ENCODE results near the gene SHC2. TPM values are rescaled to one million over a fixed set of nuclear protein-coding genes. Genes with fewer than 3 reads are reported as not detected.

The SHC2 gene
- total and polyA plus RNA-seq, 2 of the 8 experiments (the other 6 are each of a cell fraction or from before 2014, with no cell fraction given): 4.4 to 7.3 TPM

GRCh38 chr19:390386-391206, 70.2 kb downstream of the SHC2 start:
- Histone ChIP-seq H2BK20ac (ENCODE audit: low read length) (peak overlapping the region; percentile 61; the same call in 1 of the 2 replicates), H3K18ac (ENCODE audit: extremely low read depth, low read length) (no peak overlapping the region), H3K27me3 (replicated peaks in 1 of 4; ENCODE audit: control insufficient read depth in 3 of 4, extremely low read depth in 1 of 4, insufficient read depth in 3 of 4, low read length in 3 of 4) (no peaks in the 10 kb centered on the region), H3K36me3 (ENCODE audit: control insufficient read depth in 2 of 4, insufficient read depth in 4 of 4, low read length in 3 of 4) (no peaks in the 10 kb centered on the region), H3K79me1 (ENCODE audit: low read depth, low read length) (no peaks in the 10 kb centered on the region), H3K23me2 (ENCODE audit: low read depth, low read length) (peaks cover 17% of the 10 kb centered on the region), H2AK5ac (ENCODE audit: low read depth, low read length) (peak overlapping the region; percentile 90), H3K9ac (replicated peaks in 1 of 4; ENCODE audit: extremely low read depth in 1 of 4, low read depth in 3 of 4, low read length in 3 of 4) (no peak overlapping the region), H2AFZ (ENCODE audit: low read length) (no peak overlapping the region), H3K79me2 (ENCODE audit: control insufficient read depth in 1 of 2, insufficient read depth in 2 of 2, low read length in 2 of 2) (no peaks in the 10 kb centered on the region), H4K20me1 (replicated peaks in 1 of 2; ENCODE audit: control insufficient read depth in 1 of 2, insufficient read depth in 2 of 2, low read length in 2 of 2) (peaks cover 0 to 3% of the 10 kb centered on the region in 2 experiments), H2BK5ac (ENCODE audit: low read depth, low read length) (peak overlapping the region; percentile 24; the same call in 1 of the 2 replicates), H3K4me1 (replicated peaks in 1 of 4; ENCODE audit: control insufficient read depth in 3 of 4, insufficient read depth in 4 of 4, low read length in 3 of 4) (peaks cover 0 to 11% (median 3%) of the 10 kb centered on the region in 4 experiments; a peak in 5 of 7 replicates), H3K4me3 (ENCODE audit: extremely low read depth in 1 of 4, insufficient read depth in 2 of 4, low read depth in 3 of 4, low read length in 4 of 4) (no peak overlapping the region), H4K91ac (replicated peaks; ENCODE audit: insufficient read length, low read length) (peak overlapping the region; percentile 54), H3K14ac (ENCODE audit: insufficient read length) (no peak overlapping the region), H2BK120ac (replicated peaks; ENCODE audit: low read depth, low read length) (no peak overlapping the region), H3K56ac (replicated peaks; ENCODE audit: insufficient read length, low read depth, low read length) (no peak overlapping the region), H4K5ac (ENCODE audit: insufficient read length, low read depth, low read length) (no peak overlapping the region), H3K27ac (ENCODE audit: low read depth, low read length) (no peak overlapping the region), H2BK15ac (ENCODE audit: low read length) (peak overlapping the region; percentile 92; the same call in 1 of the 2 replicates), H3K4me2 (ENCODE audit: insufficient read depth in 1 of 2, low read depth in 2 of 2, low read length in 2 of 2) (no peak overlapping the region), H4K8ac (ENCODE audit: extremely low read depth, insufficient read depth, low read length) (no peak overlapping the region), H3K4ac (replicated peaks; ENCODE audit: insufficient read length, low read depth, low read length) (peak overlapping the region; percentile 69), H2BK12ac (ENCODE audit: low read depth, low read length) (peak overlapping the region; percentile 75; the same call in 1 of the 2 replicates), H3K23ac (ENCODE audit: insufficient read length) (no peak overlapping the region), H3K9me3 (ENCODE audit: insufficient read depth in 2 of 2, low read depth in 1 of 2, low read length in 1 of 2) (peaks cover 8 to 11% of the 10 kb centered on the region in 2 experiments; a peak in 3 of 4 replicates)
- CTCF ChIA-PET (ENCODE audit: partially characterized antibody): interaction anchor here (1.2 to 2.2 kb wide), 3 partner anchors 8 to 87 kb away, joined by 5 to 6 read pairs (median 5); no protein-coding TSS in a partner anchor
- no peak for FAIRE-seq
- no peak for TF ChIP-seq CREB1 (IDR thresholded peaks at IDR 0.05)
- POLR2A ChIA-PET (ENCODE audit: partially characterized antibody): no interaction called here
- WGBS, 2 experiments (ENCODE audit: extremely low coverage in 1 of 2, insufficient coverage in 1 of 2, insufficient read length in 1 of 2, insufficient replicate concordance in 2 of 2, low coverage in 1 of 2, low lambda C conversion rate in 2 of 2, missing lambda C conversion rate in 1 of 2): 93% methylated on average over 28 of the region's 30 CpGs; no CpG with 5 or more reads in 1 of the 2 experiments
- DNase-seq (ENCODE audit: low read depth in 1 of 2, low spot score in 2 of 2): no peak

All from H1 (cell line).